ENCODE data around the gene GTF3C2. TPM values are rescaled to one million over a fixed set of nuclear protein-coding genes. Genes with fewer than 3 reads are reported as not detected.

Gene GTF3C2
- total and polyA plus RNA-seq, 2 of the 13 experiments (the other 11 are each of a cell fraction or from before 2014, with no cell fraction given) = 77.5 to 130 TPM

DNA sequence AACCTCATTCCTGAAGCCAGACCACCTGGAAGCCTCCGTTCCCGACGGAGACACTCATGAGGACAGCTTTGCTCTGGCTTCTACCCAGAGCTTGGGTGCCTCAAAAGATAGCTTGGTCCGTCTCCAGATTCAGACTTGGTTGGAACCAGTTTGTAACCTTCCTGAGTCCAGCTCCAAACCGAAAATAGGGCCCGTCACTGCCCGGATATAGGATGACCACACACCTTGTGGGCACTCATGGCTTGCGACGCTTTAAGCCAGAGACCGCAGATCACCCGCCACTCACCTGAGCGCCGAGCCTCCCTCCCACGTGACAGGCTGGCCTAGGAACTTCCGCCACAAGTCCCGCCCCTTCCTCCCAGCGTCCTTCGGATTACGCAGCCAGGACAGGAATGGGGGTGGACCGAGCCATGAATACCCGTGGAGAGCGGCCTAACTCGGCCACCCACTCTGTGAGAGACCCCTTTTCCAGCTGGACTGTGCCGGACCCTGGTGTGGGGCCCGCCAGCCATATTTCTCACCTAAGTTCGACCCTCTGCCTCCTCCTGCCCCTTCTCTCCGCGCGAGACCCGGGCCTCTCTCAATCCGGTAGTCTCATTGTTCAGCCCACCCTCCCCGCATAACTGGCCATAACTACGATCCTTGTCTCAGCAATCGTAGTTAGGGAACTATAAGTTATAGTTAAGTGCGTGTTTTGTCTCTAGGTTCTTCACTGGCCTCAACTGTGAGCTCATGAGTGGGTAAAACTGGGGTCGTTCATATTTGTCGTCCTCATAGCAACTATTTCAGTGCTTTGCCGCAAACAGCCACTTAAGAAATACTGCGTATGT is 33.6 kb downstream of the GTF3C2 start, which contains the start of gene MPV17 (continued):
- TF ChIP-seq, protein P1, sequence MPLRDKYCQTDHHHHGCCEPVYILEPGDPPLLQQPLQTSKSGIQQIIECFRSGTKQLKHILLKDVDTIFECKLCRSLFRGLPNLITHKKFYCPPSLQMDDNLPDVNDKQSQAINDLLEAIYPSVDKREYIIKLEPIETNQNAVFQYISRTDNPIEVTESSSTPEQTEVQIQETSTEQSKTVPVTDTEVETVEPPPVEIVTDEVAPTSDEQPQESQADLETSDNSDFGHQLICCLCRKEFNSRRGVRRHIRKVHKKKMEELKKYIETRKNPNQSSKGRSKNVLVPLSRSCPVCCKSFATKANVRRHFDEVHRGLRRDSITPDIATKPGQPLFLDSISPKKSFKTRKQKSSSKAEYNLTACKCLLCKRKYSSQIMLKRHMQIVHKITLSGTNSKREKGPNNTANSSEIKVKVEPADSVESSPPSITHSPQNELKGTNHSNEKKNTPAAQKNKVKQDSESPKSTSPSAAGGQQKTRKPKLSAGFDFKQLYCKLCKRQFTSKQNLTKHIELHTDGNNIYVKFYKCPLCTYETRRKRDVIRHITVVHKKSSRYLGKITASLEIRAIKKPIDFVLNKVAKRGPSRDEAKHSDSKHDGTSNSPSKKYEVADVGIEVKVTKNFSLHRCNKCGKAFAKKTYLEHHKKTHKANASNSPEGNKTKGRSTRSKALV (CRISPR knock-in tag; IDR thresholded peaks at IDR 0.05) = peak; percentile 76; the same call in 1 of the 2 replicates
- TF ChIP-seq ZBTB1 (CRISPR knock-in tag; IDR thresholded peaks at IDR 0.05; ENCODE audit: borderline replicate concordance) (no peak), FOXK2 (IDR thresholded peaks at IDR 0.05) (0 out of 2 replicates have a peak, but pooled peaks have one; percentile 37), ZNF549 (CRISPR knock-in tag; IDR thresholded peaks at IDR 0.05) (no peak), ZFP36 (IDR thresholded peaks at IDR 0.05; ENCODE audit: borderline replicate concordance, low read depth, low read length, partially characterized antibody) (no peak), ZMYM2 (CRISPR knock-in tag; IDR thresholded peaks at IDR 0.05) (no peak), CEBPB (IDR thresholded peaks at IDR 0.05; ENCODE audit: borderline replicate concordance, low read depth, low read length) (peak; percentile 66; the same call in 1 of the 2 replicates), SMARCC2 (IDR thresholded peaks at IDR 0.05) (no peak), ZNF256 (CRISPR knock-in tag; conservative IDR thresholded peaks at IDR 0.05) (0 out of 2 replicates have a peak, but pooled peaks have one; percentile 17), RFX3 (CRISPR knock-in tag; IDR thresholded peaks at IDR 0.05) (0 out of 2 replicates have a peak, but pooled peaks have one; percentile 19), SAFB2 (CRISPR knock-in tag; IDR thresholded peaks at IDR 0.05; ENCODE audit: borderline replicate concordance, low read depth) (peak; percentile 29; the same call in 1 of the 2 replicates), RAD51 (IDR thresholded peaks at IDR 0.05; ENCODE audit: borderline replicate concordance) (peak; percentile 95), ZFP36L2 (CRISPR knock-in tag; IDR thresholded peaks at IDR 0.05) (no peak), CHCHD3 (CRISPR knock-in tag; IDR thresholded peaks at IDR 0.05) (no peak), RFXAP (CRISPR knock-in tag; IDR thresholded peaks at IDR 0.05; ENCODE audit: borderline replicate concordance) (peak; percentile 88; the same call in 1 of the 2 replicates)
- TF ChIP-seq, protein P2, sequence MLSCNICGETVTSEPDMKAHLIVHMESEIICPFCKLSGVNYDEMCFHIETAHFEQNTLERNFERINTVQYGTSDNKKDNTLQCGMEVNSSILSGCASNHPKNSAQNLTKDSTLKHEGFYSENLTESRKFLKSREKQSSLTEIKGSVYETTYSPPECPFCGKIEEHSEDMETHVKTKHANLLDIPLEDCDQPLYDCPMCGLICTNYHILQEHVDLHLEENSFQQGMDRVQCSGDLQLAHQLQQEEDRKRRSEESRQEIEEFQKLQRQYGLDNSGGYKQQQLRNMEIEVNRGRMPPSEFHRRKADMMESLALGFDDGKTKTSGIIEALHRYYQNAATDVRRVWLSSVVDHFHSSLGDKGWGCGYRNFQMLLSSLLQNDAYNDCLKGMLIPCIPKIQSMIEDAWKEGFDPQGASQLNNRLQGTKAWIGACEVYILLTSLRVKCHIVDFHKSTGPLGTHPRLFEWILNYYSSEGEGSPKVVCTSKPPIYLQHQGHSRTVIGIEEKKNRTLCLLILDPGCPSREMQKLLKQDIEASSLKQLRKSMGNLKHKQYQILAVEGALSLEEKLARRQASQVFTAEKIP (CRISPR knock-in tag; IDR thresholded peaks at IDR 0.05; ENCODE audit: borderline replicate concordance) = no peak
- TF ChIP-seq, protein P3, sequence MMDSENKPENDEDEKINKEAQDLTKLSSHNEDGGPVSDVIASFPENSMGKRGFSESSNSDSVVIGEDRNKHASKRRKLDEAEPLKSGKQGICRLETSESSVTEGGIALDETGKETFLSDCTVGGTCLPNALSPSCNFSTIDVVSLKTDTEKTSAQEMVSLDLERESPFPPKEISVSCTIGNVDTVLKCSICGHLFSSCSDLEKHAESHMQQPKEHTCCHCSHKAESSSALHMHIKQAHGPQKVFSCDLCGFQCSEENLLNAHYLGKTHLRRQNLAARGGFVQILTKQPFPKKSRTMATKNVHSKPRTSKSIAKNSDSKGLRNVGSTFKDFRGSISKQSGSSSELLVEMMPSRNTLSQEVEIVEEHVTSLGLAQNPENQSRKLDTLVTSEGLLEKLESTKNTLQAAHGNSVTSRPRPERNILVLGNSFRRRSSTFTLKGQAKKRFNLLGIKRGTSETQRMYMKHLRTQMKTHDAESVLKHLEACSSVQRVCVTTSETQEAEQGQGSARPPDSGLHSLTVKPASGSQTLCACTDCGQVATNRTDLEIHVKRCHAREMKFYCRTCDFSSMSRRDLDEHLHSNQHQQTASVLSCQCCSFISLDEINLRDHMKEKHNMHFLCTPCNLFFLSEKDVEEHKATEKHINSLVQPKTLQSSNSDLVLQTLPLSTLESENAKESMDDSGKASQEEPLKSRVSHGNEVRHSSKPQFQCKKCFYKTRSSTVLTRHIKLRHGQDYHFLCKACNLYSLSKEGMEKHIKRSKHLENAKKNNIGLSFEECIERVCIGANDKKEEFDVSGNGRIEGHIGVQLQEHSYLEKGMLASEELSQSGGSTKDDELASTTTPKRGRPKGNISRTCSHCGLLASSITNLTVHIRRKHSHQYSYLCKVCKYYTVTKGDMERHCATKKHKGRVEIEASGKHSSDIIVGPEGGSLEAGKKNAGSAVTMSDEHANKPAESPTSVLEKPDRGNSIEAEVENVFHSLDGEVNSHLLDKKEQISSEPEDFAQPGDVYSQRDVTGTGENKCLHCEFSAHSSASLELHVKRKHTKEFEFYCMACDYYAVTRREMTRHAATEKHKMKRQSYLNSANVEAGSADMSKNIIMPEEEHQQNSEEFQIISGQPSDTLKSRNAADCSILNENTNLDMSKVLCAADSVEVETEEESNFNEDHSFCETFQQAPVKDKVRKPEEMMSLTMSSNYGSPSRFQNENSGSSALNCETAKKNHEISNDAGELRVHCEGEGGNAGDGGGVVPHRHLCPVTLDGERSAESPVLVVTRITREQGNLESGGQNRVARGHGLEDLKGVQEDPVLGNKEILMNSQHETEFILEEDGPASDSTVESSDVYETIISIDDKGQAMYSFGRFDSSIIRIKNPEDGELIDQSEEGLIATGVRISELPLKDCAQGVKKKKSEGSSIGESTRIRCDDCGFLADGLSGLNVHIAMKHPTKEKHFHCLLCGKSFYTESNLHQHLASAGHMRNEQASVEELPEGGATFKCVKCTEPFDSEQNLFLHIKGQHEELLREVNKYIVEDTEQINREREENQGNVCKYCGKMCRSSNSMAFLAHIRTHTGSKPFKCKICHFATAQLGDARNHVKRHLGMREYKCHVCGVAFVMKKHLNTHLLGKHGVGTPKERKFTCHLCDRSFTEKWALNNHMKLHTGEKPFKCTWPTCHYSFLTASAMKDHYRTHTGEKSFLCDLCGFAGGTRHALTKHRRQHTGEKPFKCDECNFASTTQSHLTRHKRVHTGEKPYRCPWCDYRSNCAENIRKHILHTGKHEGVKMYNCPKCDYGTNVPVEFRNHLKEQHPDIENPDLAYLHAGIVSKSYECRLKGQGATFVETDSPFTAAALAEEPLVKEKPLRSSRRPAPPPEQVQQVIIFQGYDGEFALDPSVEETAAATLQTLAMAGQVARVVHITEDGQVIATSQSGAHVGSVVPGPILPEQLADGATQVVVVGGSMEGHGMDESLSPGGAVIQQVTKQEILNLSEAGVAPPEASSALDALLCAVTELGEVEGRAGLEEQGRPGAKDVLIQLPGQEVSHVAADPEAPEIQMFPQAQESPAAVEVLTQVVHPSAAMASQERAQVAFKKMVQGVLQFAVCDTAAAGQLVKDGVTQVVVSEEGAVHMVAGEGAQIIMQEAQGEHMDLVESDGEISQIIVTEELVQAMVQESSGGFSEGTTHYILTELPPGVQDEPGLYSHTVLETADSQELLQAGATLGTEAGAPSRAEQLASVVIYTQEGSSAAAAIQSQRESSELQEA (CRISPR knock-in tag; IDR thresholded peaks at IDR 0.05; ENCODE audit: not compliant biosample characterization) = no peak
